Left ventricle myocardium inferior (tissue), 1 donor: ENCODE measurements around the gene TMEM272. TPM values are rescaled to one million over a fixed set of nuclear protein-coding genes. Genes with fewer than 3 reads are reported as not detected.

Experiments
- DNase-seq: peaks from one replicate; pipeline ENCODE4 v3.0.0-alpha.2; 2020
- H3K27ac ChIP-seq: fragments of 200-600 bp; replicated peaks from 2 replicates; pipeline ENCODE4 v1.8.0; 2021
- H3K27me3 ChIP-seq: fragments of 200-600 bp; 2 replicates; pipeline ENCODE4 v1.8.0; 2021; ENCODE audit warnings: low read depth
- H3K36me3 ChIP-seq: fragments of 200-600 bp; 2 replicates; pipeline ENCODE4 v1.8.0; 2021
- H3K4me1 ChIP-seq: fragments of 200-600 bp; 2 replicates; pipeline ENCODE4 v1.8.0; 2021
- H3K4me3 ChIP-seq: fragments of 200-600 bp; 2 replicates; pipeline ENCODE4 v1.8.0; 2021; ENCODE audit warnings: mild to moderate bottlenecking, moderate library complexity
- H3K9me3 ChIP-seq: fragments of 200-600 bp; replicated peaks from 2 replicates; pipeline ENCODE4 v1.8.0; 2021
- CTCF ChIP-seq: fragments of 200-600 bp; IDR thresholded peaks from 2 replicates; pipeline ENCODE4 v1.8.0; 2021; ENCODE audit warnings: antibody characterized with exemption, mild to moderate bottlenecking, borderline replicate concordance
- intact Hi-C: fragments of 100-400 bp; cut with micrococcal nuclease; formaldehyde crosslinking; loops from one replicate; pipeline ENCODE4 v1.11.0; 2022
- total RNA-seq: library from RNA; stranded (reverse); fragmentation: NEBNext Ultra II Directional; extraction: Animal tissue kit (Norgen Biotek cat#: 25700); gene quantifications from one replicate; pipeline ENCODE4 v1.2.1, GENCODE V29; 2021
- donor health status: DM: no; HTN: yes; CAD: no; lungs with severe emphysema.

Gene TMEM272
- total RNA-seq, 1 donor from 2014 or later: 0.30 TPM

- H3K4me1 ChIP-seq: peaks cover 39% of the 10 kb centered on the region
- no peaks in the 10 kb centered on the region for H3K27me3 ChIP-seq
- peak overlapping the region; percentile 87 for H3K27ac ChIP-seq
- intact Hi-C loops: no loop called here
- peaks cover 7% of the 10 kb centered on the region for H3K36me3 ChIP-seq
- no peaks in the 10 kb centered on the region for H3K9me3 ChIP-seq
- no peak overlapping the region for H3K4me3 ChIP-seq
- TF ChIP-seq CTCF: no peak
- no peak for DNase-seq
Observed at GRCh38 chr13:51770681-51771417, 74.1 kb downstream of the TMEM272 start.

- no peak for DNase-seq
- intact Hi-C loops: no loop called here
- Histone ChIP-seq H3K4me3 (no peak overlapping the region), H3K9me3 (no peaks in the 10 kb centered on the region), H3K27me3 (no peaks in the 10 kb centered on the region), H3K27ac (peak overlapping the region; percentile 87), H3K4me1 (peaks cover 43% of the 10 kb centered on the region), H3K36me3 (peaks cover 7% of the 10 kb centered on the region)
- TF ChIP-seq CTCF: no peak
Observed at GRCh38 chr13:51770160-51770559, 74.8 kb downstream of the TMEM272 start.

GRCh38 chr13:51769455-51770127 lies 75.4 kb downstream of the TMEM272 start:
- intact Hi-C loops: no loop called here

GRCh38 chr13:51768976-51769375 lies 76.0 kb downstream of the TMEM272 start:
- no peak for TF ChIP-seq CTCF
- Histone ChIP-seq H3K27ac (peak overlapping the region; percentile 87), H3K4me3 (no peak overlapping the region), H3K27me3 (no peaks in the 10 kb centered on the region), H3K36me3 (peaks cover 7% of the 10 kb centered on the region), H3K4me1 (peaks cover 55% of the 10 kb centered on the region), H3K9me3 (no peaks in the 10 kb centered on the region)
- intact Hi-C loops: no loop called here
- DNase-seq: no peak

More at GRCh38 chr13:51769455-51770127, 75.4 kb downstream of the TMEM272 start:
- H3K4me3 ChIP-seq: no peak overlapping the region
- H3K4me1 ChIP-seq: peaks cover 49% of the 10 kb centered on the region
- no peaks in the 10 kb centered on the region for H3K9me3 ChIP-seq
- no peaks in the 10 kb centered on the region for H3K27me3 ChIP-seq
- peak; percentile 73 for DNase-seq
- TF ChIP-seq CTCF: no peak
- H3K27ac ChIP-seq: peak overlapping the region; percentile 87
- peaks cover 7% of the 10 kb centered on the region for H3K36me3 ChIP-seq

- TF ChIP-seq CTCF: peak; percentile 45
- no peak for DNase-seq
- Histone ChIP-seq H3K36me3 (peaks cover 3% of the 10 kb centered on the region), H3K27ac (peak overlapping the region; percentile 87), H3K9me3 (no peaks in the 10 kb centered on the region), H3K27me3 (no peaks in the 10 kb centered on the region), H3K4me1 (peaks cover 60% of the 10 kb centered on the region), H3K4me3 (no peak overlapping the region)
- intact Hi-C loops: no loop called here
Observed at GRCh38 chr13:51768378-51768921, 76.5 kb downstream of the TMEM272 start.
